Astrocyte (in vitro differentiated cells and primary cell): ENCODE data around the gene KCNG4.

Experiments used
- EZH2 ChIP-seq: IDR thresholded peaks from 2 replicates; pipeline ENCODE4 v1.6.1; 2012; ENCODE audit warnings: mild to moderate bottlenecking, low read length, inconsistent platforms; ENCODE audit not compliant: insufficient read depth
- TF ChIP-seq, protein P1 (sequence below): IDR thresholded peaks from 2 replicates; pipeline ENCODE4 v1.5.1; 2011; ENCODE audit warnings: low read depth, mild to moderate bottlenecking, inconsistent platforms, low read length, moderate library complexity; ENCODE audit not compliant: insufficient read depth

GRCh38 chr16:84246679-84247077, 6.9 kb upstream of the KCNG4 start:
- TF ChIP-seq, protein P1, sequence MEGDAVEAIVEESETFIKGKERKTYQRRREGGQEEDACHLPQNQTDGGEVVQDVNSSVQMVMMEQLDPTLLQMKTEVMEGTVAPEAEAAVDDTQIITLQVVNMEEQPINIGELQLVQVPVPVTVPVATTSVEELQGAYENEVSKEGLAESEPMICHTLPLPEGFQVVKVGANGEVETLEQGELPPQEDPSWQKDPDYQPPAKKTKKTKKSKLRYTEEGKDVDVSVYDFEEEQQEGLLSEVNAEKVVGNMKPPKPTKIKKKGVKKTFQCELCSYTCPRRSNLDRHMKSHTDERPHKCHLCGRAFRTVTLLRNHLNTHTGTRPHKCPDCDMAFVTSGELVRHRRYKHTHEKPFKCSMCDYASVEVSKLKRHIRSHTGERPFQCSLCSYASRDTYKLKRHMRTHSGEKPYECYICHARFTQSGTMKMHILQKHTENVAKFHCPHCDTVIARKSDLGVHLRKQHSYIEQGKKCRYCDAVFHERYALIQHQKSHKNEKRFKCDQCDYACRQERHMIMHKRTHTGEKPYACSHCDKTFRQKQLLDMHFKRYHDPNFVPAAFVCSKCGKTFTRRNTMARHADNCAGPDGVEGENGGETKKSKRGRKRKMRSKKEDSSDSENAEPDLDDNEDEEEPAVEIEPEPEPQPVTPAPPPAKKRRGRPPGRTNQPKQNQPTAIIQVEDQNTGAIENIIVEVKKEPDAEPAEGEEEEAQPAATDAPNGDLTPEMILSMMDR: no peak
- no peak for TF ChIP-seq EZH2
